Thymus (tissue), 11 donors: ENCODE measurements around the gene RGS9. TPM values are rescaled to one million over a fixed set of nuclear protein-coding genes. Genes with fewer than 3 reads are reported as not detected.

Experiments used
- DNase-seq, 9 donors: peaks; one replicate each; pipeline ENCODE4 v3.0.0-alpha.2; 2013; ENCODE audit warnings: low spot score in 9 of 9, low read depth in 6 of 9, missing footprints in 1 of 9
- H3K27ac ChIP-seq, 2 donors: one replicate each; pipeline ENCODE4 v1.5.1; 2013; ENCODE audit warnings: control low read depth in 1 of 2, low read depth in 1 of 2, low read length in 1 of 2, mild to moderate bottlenecking in 1 of 2, moderate library complexity in 1 of 2
- H3K27me3 ChIP-seq, 2 donors: one replicate each; pipeline ENCODE4 v1.5.1; 2013; ENCODE audit warnings: low read length in 1 of 2; ENCODE audit not compliant: control insufficient read depth in 2 of 2, insufficient read depth in 1 of 2
- H3K36me3 ChIP-seq, 2 donors: one replicate each; pipeline ENCODE4 v1.5.1; 2013; ENCODE audit warnings: low read length in 1 of 2, mild to moderate bottlenecking in 1 of 2, moderate library complexity in 1 of 2; ENCODE audit not compliant: control insufficient read depth in 2 of 2, insufficient read depth in 2 of 2
- H3K4me1 ChIP-seq, 2 donors: one replicate each; pipeline ENCODE4 v1.5.1; 2013; ENCODE audit warnings: low read length in 2 of 2; ENCODE audit not compliant: control insufficient read depth in 2 of 2, insufficient read depth in 2 of 2
- H3K4me3 ChIP-seq, 2 donors: one replicate each; pipeline ENCODE4 v1.5.1; 2013; ENCODE audit warnings: low read length in 2 of 2, control low read depth in 1 of 2, mild to moderate bottlenecking in 1 of 2
- H3K9me3 ChIP-seq, 2 donors: one replicate each; pipeline ENCODE4 v1.5.1; 2013; ENCODE audit warnings: low read length in 1 of 2, mild to moderate bottlenecking in 1 of 2; ENCODE audit not compliant: control insufficient read depth in 2 of 2, insufficient read depth in 1 of 2
- WGBS: extraction: QIAGEN DNeasy Blood & Tissue Kit; methylation state at CpG from one replicate; pipeline ENCODE4 v1.1.7; 2013; 5-methylcytosine and 5-hydroxymethylcytosine counted together
- polyA plus RNA-seq: library from polyadenylated mRNA; stranded (reverse); fragments of 200-250 nt; gene quantifications from one replicate; pipeline ENCODE4 v1.2.3, GENCODE V29; 2013
- total RNA-seq: library from RNA; stranded (reverse); fragments of 120-200 nt; gene quantifications from one replicate; pipeline ENCODE4 v1.2.4, GENCODE V29; 2013
- donor health status: healthy.

RGS9 gene
- total and polyA plus RNA-seq, 2 donors = 1.9 to 2.6 TPM

- WGBS = 79% methylated on average over 3 of the region's 3 CpGs
- H3K9me3 ChIP-seq = peaks cover 0 to 4% of the 10 kb centered on the region in 2 donors
- DNase-seq = no peak
- peaks cover 0 to 5% of the 10 kb centered on the region in 2 donors for H3K27me3 ChIP-seq
- H3K27ac ChIP-seq = no peak overlapping the region
- H3K4me3 ChIP-seq = no peak overlapping the region
- no peaks in the 10 kb centered on the region for H3K36me3 ChIP-seq
- no peaks in the 10 kb centered on the region for H3K4me1 ChIP-seq
These were observed 85.1 kb downstream of the RGS9 start for GRCh38 chr17:65222214-65222738.

- no peak overlapping the region for H3K27ac ChIP-seq
- no peak overlapping the region for H3K4me3 ChIP-seq
- 95% methylated on average over 18 of the region's 18 CpGs for WGBS
- peaks cover 0 to 4% of the 10 kb centered on the region in 2 donors for H3K9me3 ChIP-seq
- H3K36me3 ChIP-seq = no peaks in the 10 kb centered on the region
- H3K27me3 ChIP-seq = peaks cover 0 to 12% of the 10 kb centered on the region in 2 donors
- no peak for DNase-seq
- peaks cover 0 to 9% of the 10 kb centered on the region in 2 donors for H3K4me1 ChIP-seq
These were observed 87.9 kb downstream of the RGS9 start for GRCh38 chr17:65225061-65225460.

- no peaks in the 10 kb centered on the region for H3K36me3 ChIP-seq
- 47% methylated on average over 4 of the region's 4 CpGs for WGBS
These were observed 89.1 kb downstream of the RGS9 start for GRCh38 chr17:65226227-65226626.

DNA sequence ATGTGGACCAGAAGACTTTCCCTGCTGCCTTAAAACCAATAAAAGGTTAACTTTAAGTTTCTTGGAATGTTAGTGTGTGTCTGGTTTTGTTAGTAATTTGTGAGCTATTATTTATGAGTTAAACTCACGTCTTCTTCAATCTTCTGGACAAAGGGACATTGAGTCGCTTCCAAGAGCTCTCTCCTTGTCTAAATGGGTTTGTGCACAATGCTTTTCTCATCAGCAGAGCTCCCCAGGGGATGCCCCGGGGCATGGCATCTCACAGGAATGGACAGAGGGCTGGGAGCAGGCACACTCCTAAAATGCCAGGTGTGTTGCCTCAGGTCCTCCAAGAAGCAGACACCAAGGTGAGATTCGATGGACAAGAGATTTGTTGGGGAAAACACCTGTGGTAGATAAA lies 90.5 kb downstream of the RGS9 start:
- H3K36me3 ChIP-seq = no peaks in the 10 kb centered on the region
- peaks cover 0 to 12% of the 10 kb centered on the region in 2 donors for H3K27me3 ChIP-seq
- 77% methylated on average over 4 of the region's 4 CpGs for WGBS
- no peak for DNase-seq
- H3K27ac ChIP-seq = no peak overlapping the region
- H3K4me3 ChIP-seq = no peak overlapping the region
- peaks cover 0 to 4% of the 10 kb centered on the region in 2 donors for H3K9me3 ChIP-seq
- H3K4me1 ChIP-seq = peaks cover 0 to 9% of the 10 kb centered on the region in 2 donors

More at GRCh38 chr17:65226227-65226626, 89.1 kb downstream of the RGS9 start:
- no peak overlapping the region for H3K27ac ChIP-seq
- H3K4me3 ChIP-seq = no peak overlapping the region
- peaks cover 0 to 12% of the 10 kb centered on the region in 2 donors for H3K27me3 ChIP-seq
- H3K9me3 ChIP-seq = peaks cover 0 to 4% of the 10 kb centered on the region in 2 donors
- no peak for DNase-seq
- peaks cover 0 to 9% of the 10 kb centered on the region in 2 donors for H3K4me1 ChIP-seq

GRCh38 chr17:65228287-65228686 lies 91.1 kb downstream of the RGS9 start:
- H3K27me3 ChIP-seq = peaks cover 0 to 15% of the 10 kb centered on the region in 2 donors

DNA sequence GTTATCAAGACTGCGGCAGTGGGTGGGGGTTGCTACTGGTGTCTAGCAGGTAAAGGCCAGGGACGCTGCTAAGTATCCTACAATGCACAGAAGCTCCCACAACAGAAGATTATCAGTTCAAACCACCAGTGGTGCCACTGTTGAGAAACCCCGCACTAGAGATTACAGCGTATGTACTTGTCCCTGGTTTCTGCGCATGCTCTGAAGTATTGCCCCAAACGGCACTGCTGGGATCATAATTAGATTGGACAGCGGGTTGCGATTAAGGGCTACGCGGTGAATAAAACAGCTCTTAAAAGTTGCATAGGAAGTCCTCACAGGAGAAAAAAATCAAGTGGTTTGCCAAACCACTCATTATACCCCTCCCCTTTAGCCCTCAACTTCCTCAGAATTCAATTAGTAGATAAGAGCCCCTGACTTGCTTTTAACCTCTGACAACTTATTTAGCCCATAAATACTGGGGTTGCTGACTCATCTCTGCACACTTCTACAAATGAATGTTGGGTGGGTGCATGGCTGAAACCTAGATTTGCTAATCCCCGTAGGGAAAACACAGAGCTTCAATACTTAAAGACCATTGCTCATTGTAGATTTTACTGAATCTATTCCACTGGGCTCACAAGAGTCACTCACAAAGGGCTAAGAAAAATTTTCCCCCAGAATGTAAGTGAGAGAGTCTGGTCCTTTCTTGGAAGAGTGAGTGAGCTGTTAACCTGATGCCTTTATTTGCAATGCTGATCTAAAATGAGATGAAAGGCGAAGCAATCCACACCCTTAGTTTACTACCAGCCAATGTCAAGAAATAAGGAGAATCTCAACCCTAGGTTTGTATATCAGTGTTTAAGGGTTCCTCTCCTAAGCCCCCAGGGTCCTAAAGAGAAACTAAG lies 91.8 kb downstream of the RGS9 start:
- peak in 2 of 9 donors; percentile 8 to 23 for DNase-seq
- Histone ChIP-seq H3K27me3 (peaks cover 0 to 15% of the 10 kb centered on the region in 2 donors), H3K4me3 (no peak overlapping the region), H3K27ac (no peak overlapping the region), H3K4me1 (peaks cover 0 to 9% of the 10 kb centered on the region in 2 donors), H3K9me3 (peaks cover 0 to 4% of the 10 kb centered on the region in 2 donors), H3K36me3 (no peaks in the 10 kb centered on the region)
- WGBS = 16% methylated on average over 12 of the region's 12 CpGs

More at GRCh38 chr17:65228287-65228686, 91.1 kb downstream of the RGS9 start:
- Histone ChIP-seq H3K27ac (no peak overlapping the region), H3K4me3 (no peak overlapping the region), H3K9me3 (peaks cover 0 to 4% of the 10 kb centered on the region in 2 donors), H3K36me3 (no peaks in the 10 kb centered on the region), H3K4me1 (peaks cover 0 to 9% of the 10 kb centered on the region in 2 donors)
- WGBS = 90% methylated on average over 10 of the region's 10 CpGs
- no peak for DNase-seq

GRCh38 chr17:65229621-65229995 lies 92.4 kb downstream of the RGS9 start:
- Histone ChIP-seq H3K27ac (no peak overlapping the region), H3K27me3 (peaks cover 0 to 15% of the 10 kb centered on the region in 2 donors), H3K4me1 (peaks cover 0 to 9% of the 10 kb centered on the region in 2 donors), H3K4me3 (no peak overlapping the region), H3K9me3 (peaks cover 0 to 4% of the 10 kb centered on the region in 2 donors), H3K36me3 (no peaks in the 10 kb centered on the region)
- WGBS = 94% methylated on average over 3 of the region's 3 CpGs
- no peak for DNase-seq

- no peak overlapping the region for H3K27ac ChIP-seq
- H3K4me1 ChIP-seq = peaks cover 0 to 9% of the 10 kb centered on the region in 2 donors
- H3K36me3 ChIP-seq = no peaks in the 10 kb centered on the region
- peaks cover 0 to 15% of the 10 kb centered on the region in 2 donors for H3K27me3 ChIP-seq
- H3K4me3 ChIP-seq = no peak overlapping the region
- WGBS = 92% methylated on average over 4 of the region's 4 CpGs
- peaks cover 0 to 4% of the 10 kb centered on the region in 2 donors for H3K9me3 ChIP-seq
- no peak for DNase-seq
These were observed 92.9 kb downstream of the RGS9 start for GRCh38 chr17:65230040-65230439.

DNA sequence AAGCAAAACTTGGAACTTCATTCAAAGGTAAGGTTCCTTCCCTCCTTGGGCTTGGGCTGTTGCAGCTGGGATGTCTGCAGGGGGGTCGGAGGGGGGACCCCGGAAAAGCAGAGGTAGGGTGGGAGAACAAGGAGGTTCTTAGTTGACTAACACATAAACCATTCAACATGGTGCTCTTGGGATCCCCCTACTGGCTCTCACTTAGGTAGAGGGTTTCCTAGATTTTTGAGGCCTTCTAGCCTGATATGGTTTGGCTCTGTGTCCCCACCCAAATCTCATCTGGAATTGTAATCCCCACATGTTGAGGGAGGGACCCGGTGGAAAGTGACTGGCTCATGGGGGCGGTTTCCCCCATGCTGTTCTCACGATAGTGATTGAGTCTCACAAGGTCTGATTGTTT lies 93.9 kb downstream of the RGS9 start:
- Histone ChIP-seq H3K36me3 (no peaks in the 10 kb centered on the region), H3K4me1 (peaks cover 0 to 9% of the 10 kb centered on the region in 2 donors), H3K27me3 (peaks cover 0 to 12% of the 10 kb centered on the region in 2 donors), H3K9me3 (no peaks in the 10 kb centered on the region), H3K27ac (no peak overlapping the region), H3K4me3 (no peak overlapping the region)
- DNase-seq = no peak
- 87% methylated on average over 5 of the region's 5 CpGs for WGBS
